GM19239 (cell line): ENCODE data around the gene SPARC.
A peak's percentile ranks its signal among the peaks of the same experiment; 100 is the strongest.
"Not testable (repeated sequence)": the region's sequence is repeated elsewhere in the genome, so short reads cannot be mapped to it uniquely, and the experiment has no call there.

Experiments used
- DNase-seq: peaks from one replicate; pipeline ENCODE4 v3.0.0; 2011; ENCODE audit warnings: low spot score; ENCODE audit not compliant: insufficient read length
- FAIRE-seq: peaks from 2 replicates; lab custom pipeline; 2011; peaks lifted over from hg19 to GRCh38; lab: Jason Lieb, UNC

SPARC gene

GRCh38 chr5:151703227-151703626, 16.5 kb upstream of the SPARC start:
- FAIRE-seq (peak; percentile 87), DNase-seq (peak; percentile 43)

GRCh38 chr5:151700820-151701219, 14.1 kb upstream of the SPARC start:
- FAIRE-seq (peak; percentile 93), DNase-seq (no peak)

- FAIRE-seq (no peak), DNase-seq (peak; percentile 17)
Measured at GRCh38 chr5:151700296-151700695, 13.6 kb upstream of the SPARC start.

- FAIRE-seq = peak; percentile 40
Measured at GRCh38 chr5:151699071-151699901, 12.6 kb upstream of the SPARC start.

GRCh38 chr5:151698081-151698480, 11.4 kb upstream of the SPARC start:
- DNase-seq, FAIRE-seq: not testable (repeated sequence)

More at GRCh38 chr5:151699071-151699901, 12.6 kb upstream of the SPARC start:
- DNase-seq = no peak

GRCh38 chr5:151697452-151697851, 10.7 kb upstream of the SPARC start:
- FAIRE-seq = no peak
- no peak for DNase-seq

- FAIRE-seq = no peak
Measured at GRCh38 chr5:151696470-151697061, 9.9 kb upstream of the SPARC start.

GRCh38 chr5:151695464-151695863, 8.7 kb upstream of the SPARC start:
- DNase-seq = no peak
- FAIRE-seq = no peak

More at GRCh38 chr5:151696470-151697061, 9.9 kb upstream of the SPARC start:
- DNase-seq = no peak

GRCh38 chr5:151694035-151694485, 7.3 kb upstream of the SPARC start:
- no peak for FAIRE-seq
- no peak for DNase-seq

GRCh38 chr5:151692312-151692711, 5.6 kb upstream of the SPARC start:
- DNase-seq (no peak), FAIRE-seq (no peak)

GRCh38 chr5:151691706-151692105, 5.0 kb upstream of the SPARC start:
- no peak for DNase-seq
- no peak for FAIRE-seq

- not testable (repeated sequence) for DNase-seq, FAIRE-seq
Measured at GRCh38 chr5:151689591-151689990, 2.9 kb upstream of the SPARC start.

- FAIRE-seq = no peak
- no peak for DNase-seq
Measured at GRCh38 chr5:151688436-151688835, 1.7 kb upstream of the SPARC start.

GRCh38 chr5:151685749-151686673, 704 bp downstream of the SPARC start:
- FAIRE-seq = peak; percentile 28
- DNase-seq = no peak

GRCh38 chr5:151684690-151685361, 1.9 kb downstream of the SPARC start:
- no peak for DNase-seq
- no peak for FAIRE-seq

GRCh38 chr5:151683986-151684588, 2.6 kb downstream of the SPARC start:
- DNase-seq (no peak), FAIRE-seq (no peak)

- DNase-seq = no peak
- no peak for FAIRE-seq
Measured at GRCh38 chr5:151683444-151683843, 3.3 kb downstream of the SPARC start.

- no peak for DNase-seq
- FAIRE-seq = no peak
Measured at GRCh38 chr5:151682751-151683331, 3.9 kb downstream of the SPARC start.

GRCh38 chr5:151682240-151682639, 4.5 kb downstream of the SPARC start:
- FAIRE-seq (no peak), DNase-seq (no peak)
